HCT116 (cell line): ENCODE data around the gene PTPN1.

Source experiments
- EZH2phosphoT487 ChIP-seq: fragments of 200-600 bp; IDR thresholded peaks from 2 replicates; pipeline ENCODE4 v1.6.1; 2018; ENCODE audit warnings: antibody characterized with exemption, borderline replicate concordance
- POLR2AphosphoS5 ChIP-seq: IDR thresholded peaks from 2 replicates; pipeline ENCODE4 v1.6.1; 2011; ENCODE audit warnings: mild to moderate bottlenecking, low read depth, low read length, moderate library complexity
- SRF ChIP-seq: IDR thresholded peaks from 2 replicates; pipeline ENCODE4 v1.6.1; 2012; ENCODE audit warnings: low read depth
- TF ChIP-seq, protein P1 (sequence below), 3 experiments: fragments of 200-600 bp in 1 of 3; sonication (generic) in 1 of 3; IDR thresholded peaks in 2 of 3; conservative IDR thresholded peaks in 1 of 3; 2 replicates each; pipeline ENCODE4 v1.5.1; 2012 to 2017; ENCODE audit warnings: low read depth in 2 of 3, low read length in 2 of 3, antibody characterized with exemption in 1 of 3, borderline replicate concordance in 1 of 3, control low read depth in 1 of 3, mild to moderate bottlenecking in 1 of 3, mixed read lengths in 1 of 3, mixed run types in 1 of 3, moderate library complexity in 1 of 3; ENCODE audit not compliant: insufficient read depth in 1 of 3
- TF ChIP-seq, protein P2 (sequence below): IDR thresholded peaks from 2 replicates; pipeline ENCODE4 v1.6.1; 2012; ENCODE audit warnings: low read depth

DNA sequence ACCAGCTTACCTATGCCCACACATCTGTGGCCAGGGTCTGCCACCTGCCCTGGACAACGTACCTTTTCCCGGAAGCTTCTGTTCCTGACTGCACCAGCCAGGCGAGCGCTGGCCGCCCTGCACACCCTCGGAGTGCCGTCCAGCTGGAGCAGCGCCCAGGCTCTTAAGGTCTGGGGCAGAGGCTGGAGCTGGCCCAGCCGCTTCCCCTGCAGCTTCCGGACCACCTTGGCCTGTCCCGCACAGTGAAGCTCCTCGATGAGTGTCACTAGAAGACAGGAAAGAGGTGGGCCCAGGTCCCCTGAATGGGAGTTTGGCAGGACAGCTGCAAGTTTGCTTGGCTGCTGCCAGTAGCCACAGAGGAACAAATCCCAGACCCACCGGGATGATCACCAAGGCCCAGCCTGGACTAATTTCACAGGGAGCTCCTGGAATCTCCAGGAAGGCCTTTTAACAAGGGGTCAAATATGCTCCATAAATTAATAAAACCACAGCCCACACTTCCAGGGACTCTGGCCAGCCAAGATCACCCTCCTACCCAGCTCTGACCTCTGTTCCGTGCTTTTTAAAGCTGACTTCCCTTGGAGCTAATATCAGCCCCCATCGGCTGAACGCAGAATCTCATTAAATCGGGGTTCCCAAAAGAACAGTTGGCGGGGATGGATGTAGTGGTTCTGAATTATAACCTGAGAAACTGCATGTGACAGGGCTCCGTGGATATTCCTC lies 82.3 kb downstream of the PTPN1 start:
- TF ChIP-seq POLR2AphosphoS5 (no peak), SRF (no peak), EZH2phosphoT487 (no peak)
- TF ChIP-seq, protein P1, sequence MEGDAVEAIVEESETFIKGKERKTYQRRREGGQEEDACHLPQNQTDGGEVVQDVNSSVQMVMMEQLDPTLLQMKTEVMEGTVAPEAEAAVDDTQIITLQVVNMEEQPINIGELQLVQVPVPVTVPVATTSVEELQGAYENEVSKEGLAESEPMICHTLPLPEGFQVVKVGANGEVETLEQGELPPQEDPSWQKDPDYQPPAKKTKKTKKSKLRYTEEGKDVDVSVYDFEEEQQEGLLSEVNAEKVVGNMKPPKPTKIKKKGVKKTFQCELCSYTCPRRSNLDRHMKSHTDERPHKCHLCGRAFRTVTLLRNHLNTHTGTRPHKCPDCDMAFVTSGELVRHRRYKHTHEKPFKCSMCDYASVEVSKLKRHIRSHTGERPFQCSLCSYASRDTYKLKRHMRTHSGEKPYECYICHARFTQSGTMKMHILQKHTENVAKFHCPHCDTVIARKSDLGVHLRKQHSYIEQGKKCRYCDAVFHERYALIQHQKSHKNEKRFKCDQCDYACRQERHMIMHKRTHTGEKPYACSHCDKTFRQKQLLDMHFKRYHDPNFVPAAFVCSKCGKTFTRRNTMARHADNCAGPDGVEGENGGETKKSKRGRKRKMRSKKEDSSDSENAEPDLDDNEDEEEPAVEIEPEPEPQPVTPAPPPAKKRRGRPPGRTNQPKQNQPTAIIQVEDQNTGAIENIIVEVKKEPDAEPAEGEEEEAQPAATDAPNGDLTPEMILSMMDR (IDR thresholded peaks at IDR 0.05 in 2 of 3, conservative IDR thresholded peaks at IDR 0.05 in 1 of 3; ENCODE audit: borderline replicate concordance in 1 of 3, insufficient read depth in 1 of 3, low read depth in 2 of 3, low read length in 2 of 3): no peak
- TF ChIP-seq, protein P2, sequence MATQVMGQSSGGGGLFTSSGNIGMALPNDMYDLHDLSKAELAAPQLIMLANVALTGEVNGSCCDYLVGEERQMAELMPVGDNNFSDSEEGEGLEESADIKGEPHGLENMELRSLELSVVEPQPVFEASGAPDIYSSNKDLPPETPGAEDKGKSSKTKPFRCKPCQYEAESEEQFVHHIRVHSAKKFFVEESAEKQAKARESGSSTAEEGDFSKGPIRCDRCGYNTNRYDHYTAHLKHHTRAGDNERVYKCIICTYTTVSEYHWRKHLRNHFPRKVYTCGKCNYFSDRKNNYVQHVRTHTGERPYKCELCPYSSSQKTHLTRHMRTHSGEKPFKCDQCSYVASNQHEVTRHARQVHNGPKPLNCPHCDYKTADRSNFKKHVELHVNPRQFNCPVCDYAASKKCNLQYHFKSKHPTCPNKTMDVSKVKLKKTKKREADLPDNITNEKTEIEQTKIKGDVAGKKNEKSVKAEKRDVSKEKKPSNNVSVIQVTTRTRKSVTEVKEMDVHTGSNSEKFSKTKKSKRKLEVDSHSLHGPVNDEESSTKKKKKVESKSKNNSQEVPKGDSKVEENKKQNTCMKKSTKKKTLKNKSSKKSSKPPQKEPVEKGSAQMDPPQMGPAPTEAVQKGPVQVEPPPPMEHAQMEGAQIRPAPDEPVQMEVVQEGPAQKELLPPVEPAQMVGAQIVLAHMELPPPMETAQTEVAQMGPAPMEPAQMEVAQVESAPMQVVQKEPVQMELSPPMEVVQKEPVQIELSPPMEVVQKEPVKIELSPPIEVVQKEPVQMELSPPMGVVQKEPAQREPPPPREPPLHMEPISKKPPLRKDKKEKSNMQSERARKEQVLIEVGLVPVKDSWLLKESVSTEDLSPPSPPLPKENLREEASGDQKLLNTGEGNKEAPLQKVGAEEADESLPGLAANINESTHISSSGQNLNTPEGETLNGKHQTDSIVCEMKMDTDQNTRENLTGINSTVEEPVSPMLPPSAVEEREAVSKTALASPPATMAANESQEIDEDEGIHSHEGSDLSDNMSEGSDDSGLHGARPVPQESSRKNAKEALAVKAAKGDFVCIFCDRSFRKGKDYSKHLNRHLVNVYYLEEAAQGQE: no peak
